ENCODE data around the gene RBFOX2.
"Not testable (repeated sequence)": the region's sequence is repeated elsewhere in the genome, so short reads cannot be mapped to it uniquely, and the experiment has no call there.

The RBFOX2 gene

GRCh38 chr22:35699852-35700251 lies 328.8 kb downstream of the RBFOX2 start:
- DNase-seq (ENCODE audit: low read depth in 2 of 2): not testable (repeated sequence)

GRCh38 chr22:35697142-35697541 lies 331.5 kb downstream of the RBFOX2 start:
- DNase-seq (ENCODE audit: low read depth in 2 of 2): no peak

GRCh38 chr22:35695202-35695601 lies 333.4 kb downstream of the RBFOX2 start:
- DNase-seq (ENCODE audit: low read depth in 2 of 2): no peak

GRCh38 chr22:35690001-35690400 lies 338.6 kb downstream of the RBFOX2 start:
- no peak for DNase-seq (ENCODE audit: low read depth in 2 of 2)

- DNase-seq (ENCODE audit: low read depth in 2 of 2): no peak
Observed at GRCh38 chr22:35688913-35689675, 339.5 kb downstream of the RBFOX2 start.
